ENCODE measurements around the gene SEMA5B. TPM values are rescaled to one million over a fixed set of nuclear protein-coding genes. Genes with fewer than 3 reads are reported as not detected.

SEMA5B gene
- total RNA-seq, 1 experiment from 2014 or later: 9.4 TPM

DNA sequence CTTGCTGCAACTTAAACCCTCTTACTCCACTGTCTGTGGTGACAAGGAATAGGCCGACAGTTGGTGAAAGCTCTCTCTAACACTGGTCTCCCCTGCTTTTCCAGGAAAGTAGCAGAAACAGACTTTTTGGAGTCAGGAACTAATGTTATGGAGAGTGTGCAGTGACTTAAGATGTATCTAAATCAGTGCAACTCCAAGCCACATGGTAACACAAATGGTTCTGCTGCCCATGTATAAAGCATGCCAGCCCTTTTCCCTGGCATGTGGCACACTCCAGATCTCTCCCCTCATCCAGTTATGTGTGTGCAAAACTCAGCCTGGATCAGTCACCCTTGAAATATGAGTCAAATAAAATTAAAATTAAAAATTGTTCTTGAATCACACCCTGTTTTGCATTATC, 55.4 kb downstream of the SEMA5B start:
- no CpG with 5 or more reads among the region's 1 CpG for WGBS (ENCODE audit: extremely low coverage, insufficient read length, low lambda C conversion rate)
- H3K4me3 Mint-ChIP-seq: no peak overlapping the region

More for the DNA sequence above, 55.4 kb downstream of the SEMA5B start:
- no peaks in the 10 kb centered on the region for H3K79me2 ChIP-seq (ENCODE audit: insufficient read depth, low read length)
- peaks cover 2% of the 10 kb centered on the region for H4K20me1 ChIP-seq (ENCODE audit: control insufficient read depth, insufficient read depth, insufficient read length)
- H3T11ph ChIP-seq (ENCODE audit: low read length): no peak overlapping the region
- no peak overlapping the region for H2BK15ac ChIP-seq (ENCODE audit: low read depth, low read length)
- no peak overlapping the region for H2BK12ac ChIP-seq (ENCODE audit: insufficient read length, low read depth, low read length)
- H2AFZ ChIP-seq (ENCODE audit: low read length): no peak overlapping the region
- Mint-ChIP-seq H3K27me3 (ENCODE audit: low read depth) (peaks cover 9% of the 10 kb centered on the region), H3K9me3 (no peaks in the 10 kb centered on the region), H3K27ac (no peak overlapping the region), H3K4me1 (peaks cover 41 to 42% of the 10 kb centered on the region in 2 experiments), H3K36me3 (ENCODE audit: insufficient read depth in 1 of 3, low read depth in 3 of 3) (peaks cover 0 to 2% (median 0%) of the 10 kb centered on the region in 3 experiments; a peak in 1 of 7 replicates)
- no peak overlapping the region for H3K14ac ChIP-seq (ENCODE audit: insufficient read depth, low read length)
- TF ChIP-seq, protein P1, sequence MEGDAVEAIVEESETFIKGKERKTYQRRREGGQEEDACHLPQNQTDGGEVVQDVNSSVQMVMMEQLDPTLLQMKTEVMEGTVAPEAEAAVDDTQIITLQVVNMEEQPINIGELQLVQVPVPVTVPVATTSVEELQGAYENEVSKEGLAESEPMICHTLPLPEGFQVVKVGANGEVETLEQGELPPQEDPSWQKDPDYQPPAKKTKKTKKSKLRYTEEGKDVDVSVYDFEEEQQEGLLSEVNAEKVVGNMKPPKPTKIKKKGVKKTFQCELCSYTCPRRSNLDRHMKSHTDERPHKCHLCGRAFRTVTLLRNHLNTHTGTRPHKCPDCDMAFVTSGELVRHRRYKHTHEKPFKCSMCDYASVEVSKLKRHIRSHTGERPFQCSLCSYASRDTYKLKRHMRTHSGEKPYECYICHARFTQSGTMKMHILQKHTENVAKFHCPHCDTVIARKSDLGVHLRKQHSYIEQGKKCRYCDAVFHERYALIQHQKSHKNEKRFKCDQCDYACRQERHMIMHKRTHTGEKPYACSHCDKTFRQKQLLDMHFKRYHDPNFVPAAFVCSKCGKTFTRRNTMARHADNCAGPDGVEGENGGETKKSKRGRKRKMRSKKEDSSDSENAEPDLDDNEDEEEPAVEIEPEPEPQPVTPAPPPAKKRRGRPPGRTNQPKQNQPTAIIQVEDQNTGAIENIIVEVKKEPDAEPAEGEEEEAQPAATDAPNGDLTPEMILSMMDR (conservative IDR thresholded peaks at IDR 0.05): no peak
- H4K8ac ChIP-seq (replicated peaks; ENCODE audit: insufficient read length, low read depth, low read length): no peak overlapping the region
- no peak overlapping the region for H4K91ac ChIP-seq (ENCODE audit: insufficient read length, low read depth, low read length)
- no peak overlapping the region for H3K23ac ChIP-seq (ENCODE audit: insufficient read length, low read depth, low read length)
- no peak overlapping the region for H3K4me2 ChIP-seq (ENCODE audit: insufficient read depth, insufficient read length, low read length)
- no peak overlapping the region for H3K56ac ChIP-seq (ENCODE audit: insufficient read length, low read depth, low read length)
- H3K18ac ChIP-seq (ENCODE audit: insufficient read length, low read depth, low read length): no peak overlapping the region
- H3K27ac ChIP-seq (ENCODE audit: insufficient read length, low read depth, low read length): no peak overlapping the region
- H4K5ac ChIP-seq (ENCODE audit: insufficient read length, low read depth, low read length): no peak overlapping the region
- no peak overlapping the region for H2AK5ac ChIP-seq (ENCODE audit: insufficient read length, low read length)
- no peaks in the 10 kb centered on the region for H3K27me3 ChIP-seq (ENCODE audit: insufficient read depth, low read length)
- H3K79me1 ChIP-seq (ENCODE audit: insufficient read depth, low read depth, low read length, poor library complexity, severe bottlenecking): no peaks in the 10 kb centered on the region
- H3K23me2 ChIP-seq (ENCODE audit: insufficient read length, low read depth, low read length, poor library complexity, severe bottlenecking): no peaks in the 10 kb centered on the region
- H3K9ac ChIP-seq (ENCODE audit: extremely low read depth, insufficient read length, low read length): no peak overlapping the region
- H3K9me3 ChIP-seq (ENCODE audit: control insufficient read depth, low read depth, low read length): no peaks in the 10 kb centered on the region
- no peak for DNase-seq
- H2BK120ac ChIP-seq (ENCODE audit: low read depth, low read length, poor library complexity, severe bottlenecking): no peak overlapping the region
- peaks cover 11% of the 10 kb centered on the region; the same call in 1 of the 2 replicates for H3K4me1 ChIP-seq (ENCODE audit: insufficient read depth, low read length)
- H2BK20ac ChIP-seq (ENCODE audit: low read depth, low read length, poor library complexity, severe bottlenecking): no peak overlapping the region
- no peak overlapping the region for H2BK5ac ChIP-seq (ENCODE audit: insufficient read length, low read length)
- H3K4ac ChIP-seq (ENCODE audit: low read depth, low read length): no peak overlapping the region

All from H9 (cell line).